NCI-H748 treated with DMSO at 0.1 percent for 48 hours (cell line): ENCODE results near the gene MAP7.
"Not testable (repeated sequence)": the region's sequence is repeated elsewhere in the genome, so short reads cannot be mapped to it uniquely, and the experiment has no call there.

Experiments used
- DNase-seq: peaks from one replicate; lab custom pipeline; 2025; lab: John Stamatoyannopoulos, UW

MAP7 gene

DNA sequence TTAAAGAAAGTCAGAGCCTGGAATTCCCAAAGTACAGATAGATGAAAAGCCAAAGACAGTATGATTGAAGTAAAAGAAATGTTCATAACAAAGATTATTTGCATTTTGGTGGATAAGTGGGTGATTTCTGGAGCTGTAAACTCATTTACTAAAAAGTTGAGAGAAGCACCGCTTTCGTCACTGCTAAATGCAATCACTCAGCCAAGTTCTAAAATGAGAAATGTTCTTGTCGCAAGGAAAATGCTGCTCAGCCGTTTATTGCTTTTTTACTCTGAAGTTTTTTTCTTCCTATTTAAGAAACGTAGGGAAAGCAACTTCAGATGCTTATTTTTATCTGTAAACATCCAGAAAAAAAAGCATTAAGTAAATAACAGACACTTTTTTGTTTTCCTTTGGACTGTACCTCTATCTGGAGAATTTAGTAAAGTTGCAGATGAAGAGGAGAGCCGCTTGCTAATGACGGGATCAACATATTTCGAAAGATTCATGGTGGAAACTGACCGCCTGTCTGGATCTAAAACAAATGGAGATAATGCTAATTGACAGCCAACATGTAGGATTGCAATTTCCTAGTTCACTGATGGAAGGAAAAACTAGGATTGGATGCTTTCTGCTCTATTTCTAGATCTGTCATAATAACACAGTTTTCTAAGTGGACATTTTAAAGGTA lies 166.8 kb downstream of the MAP7 start:
- no peak for DNase-seq

DNA sequence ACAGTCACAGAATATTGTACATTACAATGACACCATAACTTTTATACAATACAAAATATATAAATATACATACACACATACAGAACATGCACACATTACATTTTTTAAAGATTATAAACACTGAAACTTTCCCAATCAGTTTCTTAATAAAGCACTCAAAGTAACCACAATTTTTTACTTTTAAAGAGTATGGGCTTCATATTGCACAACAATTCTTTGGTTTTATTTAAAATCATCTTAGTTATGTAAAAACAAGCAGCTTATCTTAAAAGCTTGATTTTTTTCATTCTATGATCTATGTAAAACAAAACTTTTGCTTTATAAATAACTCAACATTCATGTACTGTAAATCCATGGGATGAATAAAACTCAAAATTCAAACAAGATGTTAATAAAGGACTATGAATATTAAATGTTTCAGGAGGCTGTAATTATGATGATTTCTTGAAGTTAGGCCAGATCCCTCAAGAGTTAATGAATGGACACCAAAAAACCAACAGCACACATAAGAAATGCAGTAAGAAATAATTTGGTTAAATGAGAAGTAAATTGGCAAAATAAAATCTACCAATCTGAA lies 167.5 kb downstream of the MAP7 start:
- no peak for DNase-seq

- DNase-seq: no peak
Measured at GRCh38 chr6:136378888-136379287, 171.3 kb downstream of the MAP7 start.

DNA sequence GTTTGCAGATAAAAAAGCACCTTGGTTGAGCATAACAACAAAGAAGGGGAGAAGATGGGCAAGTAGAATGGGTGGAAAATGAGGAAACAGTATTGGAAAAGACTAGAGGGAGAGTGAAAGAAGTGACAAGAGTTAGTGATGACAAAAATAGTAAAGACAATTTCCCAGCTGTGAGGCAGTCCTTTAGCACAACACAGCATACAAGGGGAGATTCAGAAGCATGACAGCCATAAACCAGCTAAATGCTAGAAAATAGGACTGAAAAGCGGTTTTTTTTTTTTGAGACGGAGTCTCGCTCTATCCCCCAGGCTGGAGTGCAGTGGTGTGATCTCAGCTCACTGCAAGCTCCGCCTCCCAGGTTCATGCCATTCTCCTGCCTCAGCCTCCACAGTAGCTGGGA lies 174.4 kb downstream of the MAP7 start:
- not testable (repeated sequence) for DNase-seq

DNA sequence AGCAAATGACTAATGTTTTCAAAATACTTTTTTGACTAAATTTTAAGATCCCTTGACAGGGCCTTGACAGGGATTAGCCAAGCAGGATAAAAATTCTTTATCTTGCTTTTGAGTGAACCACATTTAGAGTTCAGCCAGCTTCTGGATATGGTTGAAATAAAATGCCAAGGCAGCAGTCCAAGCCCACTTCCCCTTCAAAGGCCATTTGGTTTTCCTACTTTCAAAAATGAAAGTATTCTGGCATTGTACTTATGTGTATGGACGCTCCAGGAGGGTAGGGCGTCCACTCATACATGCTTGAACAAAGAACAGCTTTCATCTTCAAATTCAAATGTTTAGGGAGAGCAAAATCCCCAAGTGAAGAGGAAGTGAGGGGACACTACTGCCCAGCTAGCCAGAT lies 178.3 kb downstream of the MAP7 start:
- DNase-seq: no peak

- no peak for DNase-seq
Measured at GRCh38 chr6:136370988-136371728, 179.1 kb downstream of the MAP7 start.

DNA sequence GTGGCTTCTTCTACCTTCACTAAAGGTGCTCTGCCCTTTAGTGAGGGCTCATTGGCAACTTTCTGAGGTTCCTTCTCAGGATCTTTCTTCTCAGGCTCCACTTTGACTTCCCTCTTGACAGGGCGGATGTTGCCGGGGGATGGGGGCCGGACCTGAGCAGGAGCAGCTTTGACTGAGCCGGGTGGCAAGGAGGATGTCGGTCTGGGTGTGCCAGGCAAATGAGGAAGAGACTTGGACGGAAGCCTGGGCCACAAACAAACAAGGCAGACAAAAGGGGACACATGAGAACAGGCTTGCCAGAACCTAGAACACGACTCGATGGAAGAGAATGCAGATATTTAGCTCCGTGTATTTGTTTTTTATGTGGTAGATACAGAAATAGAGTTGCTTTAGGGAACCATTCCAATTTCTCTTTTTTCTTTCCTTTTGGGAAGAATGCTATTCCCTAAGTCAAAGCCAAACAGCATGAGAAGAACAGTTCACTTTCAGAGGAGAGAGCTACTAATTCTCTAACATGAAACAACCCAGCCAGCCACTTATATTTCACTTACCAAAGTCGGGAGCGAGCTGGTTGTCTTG lies 184.4 kb downstream of the MAP7 start:
- no peak for DNase-seq

DNA sequence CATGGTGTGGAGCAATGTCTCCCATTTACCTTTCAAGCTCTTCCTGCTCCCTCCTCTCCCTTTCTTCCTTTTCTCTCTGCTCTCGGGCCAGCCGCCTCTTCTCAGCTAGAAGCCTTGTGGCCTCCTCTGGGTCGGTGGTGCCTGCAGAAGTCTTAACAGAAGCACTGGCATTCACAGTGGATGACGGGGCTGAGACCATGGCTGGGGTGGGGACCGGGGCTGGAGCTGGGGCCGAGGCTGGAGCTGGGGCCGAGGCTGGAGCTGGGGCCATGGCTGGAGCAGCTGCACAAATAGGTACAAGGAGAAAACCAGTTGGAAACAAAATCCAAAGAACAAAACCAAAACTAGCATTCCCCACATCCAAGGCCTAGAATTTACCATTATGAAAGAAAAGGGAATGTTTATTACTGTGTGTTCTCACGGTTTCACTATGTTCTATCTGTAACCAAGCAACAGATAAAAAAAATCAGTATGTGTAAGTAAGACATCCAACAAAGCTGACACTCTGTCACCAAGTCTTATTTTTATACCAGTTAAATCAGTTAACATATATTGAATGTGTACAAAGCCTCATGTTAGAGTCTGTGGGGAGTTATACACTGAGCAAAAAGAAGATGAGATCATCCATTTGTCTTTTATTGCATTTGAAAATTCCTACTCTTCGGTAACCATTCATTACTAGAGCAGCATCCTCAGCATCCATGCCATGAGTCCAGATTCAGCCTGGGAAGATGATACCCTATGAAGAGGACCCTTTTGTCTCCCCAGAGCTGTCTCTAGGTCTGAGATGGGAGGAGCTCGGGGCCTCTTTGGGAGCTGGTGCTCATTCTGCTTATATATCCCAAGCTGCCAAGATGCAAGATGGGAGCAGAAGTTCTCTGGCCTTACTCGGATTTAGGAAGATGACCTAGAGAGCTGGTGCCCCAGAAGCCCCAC lies 187.5 kb downstream of the MAP7 start:
- no peak for DNase-seq

- no peak for DNase-seq
Measured at GRCh38 chr6:136361787-136362186, 188.4 kb downstream of the MAP7 start.

- DNase-seq: no peak
Measured at GRCh38 chr6:136360783-136361182, 189.4 kb downstream of the MAP7 start.

GRCh38 chr6:136359851-136360250 lies 190.4 kb downstream of the MAP7 start:
- no peak for DNase-seq

DNA sequence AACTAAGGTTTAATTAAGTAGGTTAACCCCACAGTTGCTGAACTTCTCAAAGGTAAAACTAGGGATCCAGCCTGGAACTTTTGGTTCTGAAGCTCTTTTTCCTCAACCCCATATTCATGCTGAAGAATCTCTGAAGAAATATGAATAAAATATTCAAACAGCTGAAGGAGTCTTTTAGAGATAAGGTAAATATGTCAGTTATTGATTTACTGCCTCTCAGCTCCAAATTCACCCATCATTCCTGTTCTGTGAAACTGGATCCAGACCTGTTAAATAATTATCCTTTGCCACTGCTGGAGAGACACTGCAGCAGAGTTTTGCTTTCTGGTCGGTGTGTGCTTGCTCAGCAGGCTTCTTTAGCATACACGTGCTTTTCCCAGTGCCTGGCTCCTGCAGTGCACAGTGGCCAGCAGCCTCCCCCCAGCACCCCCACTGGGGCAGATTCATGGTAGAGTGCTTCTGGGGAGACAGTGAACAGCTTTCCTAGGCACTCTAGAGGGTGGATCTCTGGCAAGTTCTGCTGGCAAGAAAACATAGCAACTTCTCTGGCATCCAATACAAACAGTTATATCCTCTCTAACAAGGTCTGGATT lies 198.6 kb downstream of the MAP7 start:
- no peak for DNase-seq

DNA sequence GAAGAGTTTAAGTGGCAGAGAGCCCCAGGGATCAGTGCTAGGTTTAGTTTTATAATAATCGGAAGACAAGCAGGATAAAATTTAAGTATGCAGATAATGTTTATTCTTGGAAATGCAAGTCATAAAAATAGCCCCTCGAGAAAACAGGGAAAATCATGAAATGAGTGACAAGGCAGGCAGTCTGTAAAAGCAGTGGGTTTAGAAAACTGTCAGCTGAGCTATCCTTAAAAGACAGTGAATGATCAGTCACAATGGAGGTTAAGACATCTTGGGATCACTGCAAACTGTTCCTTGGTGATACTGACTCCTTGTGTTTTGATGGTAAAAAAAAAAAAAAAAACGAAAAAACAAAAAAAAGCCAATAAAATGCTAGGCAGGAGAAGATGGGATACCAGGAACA lies 199.3 kb downstream of the MAP7 start:
- DNase-seq: no peak

DNA sequence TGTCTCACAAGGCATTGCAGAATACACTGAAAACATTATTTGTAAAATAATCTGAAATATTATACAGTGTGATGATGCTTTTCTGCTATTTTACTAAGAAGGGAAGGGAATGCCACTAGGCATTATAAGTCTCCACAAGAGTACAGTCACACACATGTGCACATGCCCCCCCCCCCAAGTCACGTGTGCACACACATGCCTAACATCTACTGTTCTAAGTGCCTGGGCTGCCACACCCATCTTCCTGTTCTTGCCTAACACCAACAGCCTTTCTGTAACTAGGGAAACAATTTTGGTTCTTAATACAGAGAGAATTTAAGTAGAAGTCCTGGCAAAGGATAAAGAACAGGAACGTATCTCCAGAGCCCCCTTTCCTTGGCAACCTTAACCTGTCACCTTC lies 202.4 kb downstream of the MAP7 start:
- no peak for DNase-seq

- no peak for DNase-seq
Measured at GRCh38 chr6:136345145-136345544, 205.1 kb downstream of the MAP7 start.

DNA sequence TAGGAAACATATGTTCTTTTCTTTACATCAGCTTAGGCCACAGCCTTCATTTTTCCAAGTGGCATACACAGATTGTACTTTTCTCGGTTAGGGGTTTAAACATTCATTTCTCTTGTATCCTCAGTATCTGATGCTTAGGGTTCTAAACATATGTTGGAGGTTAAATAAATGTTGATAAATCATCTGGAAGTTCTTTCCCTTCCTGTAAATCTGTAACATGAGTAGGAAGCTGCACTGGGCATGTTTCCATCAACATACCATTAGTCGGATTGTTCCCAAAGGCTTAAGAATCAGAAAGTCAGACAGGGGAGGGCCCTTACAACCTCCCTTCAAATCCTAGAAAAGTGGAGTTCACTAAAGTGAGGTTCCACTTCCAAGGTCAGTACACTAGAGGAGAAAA lies 205.8 kb downstream of the MAP7 start:
- DNase-seq: no peak

DNA sequence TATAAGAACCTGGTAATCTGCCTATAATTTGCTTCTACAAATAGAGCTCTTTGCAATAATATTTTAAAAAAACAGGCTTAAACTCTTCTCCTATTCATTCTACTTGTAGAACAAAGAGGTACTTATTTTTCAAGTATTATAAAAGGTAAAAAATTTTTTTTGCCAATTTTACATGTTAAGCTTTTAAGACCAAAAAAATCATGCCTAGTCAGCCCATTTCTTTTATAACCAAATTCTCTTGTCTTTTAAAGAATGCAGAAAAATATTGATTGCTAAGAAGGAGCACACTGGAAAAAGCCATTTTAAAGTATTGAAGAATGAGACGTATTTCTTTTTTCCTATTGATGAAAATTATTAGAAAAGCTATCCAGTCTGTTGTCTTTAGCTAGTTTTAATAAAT lies 206.5 kb downstream of the MAP7 start:
- no peak for DNase-seq

DNA sequence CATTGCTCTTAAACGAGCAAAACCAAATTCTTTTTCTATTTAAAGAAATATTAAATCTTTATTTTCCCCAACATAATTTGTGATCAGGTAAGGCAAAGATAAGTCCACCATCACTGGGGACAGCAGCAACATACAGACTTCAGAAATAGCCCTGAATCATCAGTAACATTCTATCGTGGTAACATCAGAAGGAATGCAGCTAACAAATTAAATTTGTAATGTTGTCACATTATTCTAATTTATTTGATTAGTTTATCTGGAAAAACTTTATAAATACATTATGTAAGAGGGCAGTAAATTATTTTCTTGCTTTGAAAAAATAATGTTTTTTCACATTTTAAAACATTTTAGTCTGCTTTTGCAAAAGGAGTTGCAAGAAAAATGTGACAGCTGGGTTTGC lies 206.9 kb downstream of the MAP7 start:
- no peak for DNase-seq

GRCh38 chr6:136341967-136342366 lies 208.3 kb downstream of the MAP7 start:
- DNase-seq: no peak

GRCh38 chr6:136341367-136341766 lies 208.9 kb downstream of the MAP7 start:
- no peak for DNase-seq

GRCh38 chr6:136338486-136338885 lies 211.7 kb downstream of the MAP7 start:
- no peak for DNase-seq

- no peak for DNase-seq
Measured at GRCh38 chr6:136337606-136338005, 212.6 kb downstream of the MAP7 start.
